Stomach smooth muscle (tissue), 2 donors: ENCODE data around the gene WDFY4.

ENCODE experiments used
- H3K27ac ChIP-seq: one replicate; pipeline ENCODE4 v1.7.0; 2013; ENCODE audit warnings: mild to moderate bottlenecking, low read length, inconsistent platforms
- H3K27me3 ChIP-seq, 2 donors: one replicate each; pipeline ENCODE4 v1.7.0; 2013; ENCODE audit warnings: low read length in 2 of 2; ENCODE audit not compliant: insufficient read depth in 2 of 2, control insufficient read depth in 1 of 2
- H3K36me3 ChIP-seq, 2 donors: one replicate each; pipeline ENCODE4 v1.7.0; 2013; ENCODE audit warnings: low read length in 2 of 2; ENCODE audit not compliant: control insufficient read depth in 2 of 2, insufficient read depth in 2 of 2
- H3K4me1 ChIP-seq: one replicate; pipeline ENCODE4 v1.7.0; 2013; ENCODE audit warnings: low read length; ENCODE audit not compliant: control insufficient read depth, insufficient read depth
- H3K4me3 ChIP-seq, 2 donors: one replicate each; pipeline ENCODE4 v1.7.0; 2013; ENCODE audit warnings: low read length in 2 of 2
- H3K9ac ChIP-seq, 2 donors: one replicate each; pipeline ENCODE4 v1.7.0; 2013; ENCODE audit warnings: low read length in 2 of 2, mild to moderate bottlenecking in 1 of 2
- H3K9me3 ChIP-seq, 2 donors: one replicate each; pipeline ENCODE4 v1.7.0; 2013; ENCODE audit warnings: low read length in 2 of 2; ENCODE audit not compliant: control insufficient read depth in 2 of 2
- donor health status: healthy.
- donor health status: Pancreatic carcinoma.

The WDFY4 gene

GRCh38 chr10:48844616-48845015, 159.9 kb downstream of the WDFY4 start:
- H3K9ac ChIP-seq: no peak overlapping the region
- no peaks in the 10 kb centered on the region for H3K36me3 ChIP-seq
- no peaks in the 10 kb centered on the region for H3K4me1 ChIP-seq
- H3K4me3 ChIP-seq: no peak overlapping the region
- H3K9me3 ChIP-seq: no peaks in the 10 kb centered on the region
- no peaks in the 10 kb centered on the region for H3K27me3 ChIP-seq
- no peak overlapping the region for H3K27ac ChIP-seq

GRCh38 chr10:48845512-48845911, 160.8 kb downstream of the WDFY4 start:
- Histone ChIP-seq H3K4me3 (no peak overlapping the region), H3K9me3 (no peaks in the 10 kb centered on the region), H3K36me3 (no peaks in the 10 kb centered on the region), H3K27ac (no peak overlapping the region), H3K9ac (no peak overlapping the region), H3K4me1 (no peaks in the 10 kb centered on the region), H3K27me3 (no peaks in the 10 kb centered on the region)

- no peaks in the 10 kb centered on the region for H3K36me3 ChIP-seq
- no peak overlapping the region for H3K9ac ChIP-seq
- H3K9me3 ChIP-seq: no peaks in the 10 kb centered on the region
Observed at GRCh38 chr10:48847691-48848090, 163.0 kb downstream of the WDFY4 start.

GRCh38 chr10:48856855-48857254, 172.2 kb downstream of the WDFY4 start:
- Histone ChIP-seq H3K36me3 (no peaks in the 10 kb centered on the region), H3K9me3 (no peaks in the 10 kb centered on the region), H3K9ac (no peak overlapping the region), H3K27ac (no peak overlapping the region), H3K4me3 (no peak overlapping the region), H3K27me3 (no peaks in the 10 kb centered on the region), H3K4me1 (no peaks in the 10 kb centered on the region)

More at GRCh38 chr10:48847691-48848090, 163.0 kb downstream of the WDFY4 start:
- H3K4me1 ChIP-seq: no peaks in the 10 kb centered on the region
- no peak overlapping the region for H3K27ac ChIP-seq
- H3K27me3 ChIP-seq: no peaks in the 10 kb centered on the region
- H3K4me3 ChIP-seq: no peak overlapping the region

GRCh38 chr10:48872234-48872633, 187.6 kb downstream of the WDFY4 start:
- Histone ChIP-seq H3K36me3 (no peaks in the 10 kb centered on the region), H3K4me3 (no peak overlapping the region), H3K9ac (no peak overlapping the region), H3K27me3 (no peaks in the 10 kb centered on the region), H3K4me1 (no peaks in the 10 kb centered on the region), H3K9me3 (no peaks in the 10 kb centered on the region), H3K27ac (no peak overlapping the region)

GRCh38 chr10:48878091-48878490, 193.4 kb downstream of the WDFY4 start:
- Histone ChIP-seq H3K36me3 (no peaks in the 10 kb centered on the region), H3K9me3 (no peaks in the 10 kb centered on the region), H3K27ac (no peak overlapping the region), H3K4me3 (no peak overlapping the region), H3K27me3 (peaks cover 0 to 3% of the 10 kb centered on the region in 2 donors), H3K4me1 (no peaks in the 10 kb centered on the region), H3K9ac (no peak overlapping the region)

GRCh38 chr10:48879451-48879850, 194.8 kb downstream of the WDFY4 start:
- H3K4me1 ChIP-seq: no peaks in the 10 kb centered on the region
- no peak overlapping the region for H3K4me3 ChIP-seq
- peaks cover 0 to 3% of the 10 kb centered on the region in 2 donors for H3K27me3 ChIP-seq
- H3K36me3 ChIP-seq: no peaks in the 10 kb centered on the region
- H3K27ac ChIP-seq: no peak overlapping the region
- H3K9ac ChIP-seq: no peak overlapping the region
- H3K9me3 ChIP-seq: no peaks in the 10 kb centered on the region

GRCh38 chr10:48880016-48880705, 195.5 kb downstream of the WDFY4 start:
- Histone ChIP-seq H3K9me3 (no peaks in the 10 kb centered on the region), H3K4me3 (no peak overlapping the region), H3K27ac (no peak overlapping the region), H3K27me3 (peaks cover 0 to 3% of the 10 kb centered on the region in 2 donors), H3K4me1 (no peaks in the 10 kb centered on the region), H3K36me3 (no peaks in the 10 kb centered on the region), H3K9ac (no peak overlapping the region)

- Histone ChIP-seq H3K27me3 (peaks cover 0 to 3% of the 10 kb centered on the region in 2 donors), H3K9ac (no peak overlapping the region), H3K36me3 (no peaks in the 10 kb centered on the region), H3K4me3 (no peak overlapping the region), H3K27ac (no peak overlapping the region), H3K4me1 (no peaks in the 10 kb centered on the region), H3K9me3 (no peaks in the 10 kb centered on the region)
Observed at GRCh38 chr10:48881937-48882336, 197.3 kb downstream of the WDFY4 start.

- Histone ChIP-seq H3K4me3 (no peak overlapping the region), H3K27me3 (peaks cover 0 to 3% of the 10 kb centered on the region in 2 donors), H3K9ac (no peak overlapping the region), H3K27ac (no peak overlapping the region), H3K9me3 (no peaks in the 10 kb centered on the region), H3K36me3 (no peaks in the 10 kb centered on the region), H3K4me1 (no peaks in the 10 kb centered on the region)
Observed at GRCh38 chr10:48882881-48883280, 198.2 kb downstream of the WDFY4 start.

- Histone ChIP-seq H3K9ac (no peak overlapping the region), H3K27me3 (peaks cover 0 to 3% of the 10 kb centered on the region in 2 donors), H3K36me3 (no peaks in the 10 kb centered on the region), H3K9me3 (no peaks in the 10 kb centered on the region), H3K27ac (no peak overlapping the region), H3K4me3 (no peak overlapping the region), H3K4me1 (no peaks in the 10 kb centered on the region)
Observed at GRCh38 chr10:48883701-48884100, 199.0 kb downstream of the WDFY4 start.
